ENCODE results near the gene ABO. TPM values are rescaled to one million over a fixed set of nuclear protein-coding genes. Genes with fewer than 3 reads are reported as not detected.

Gene ABO
- total and polyA plus RNA-seq, 10 of the 15 experiments (the other 5 are each of a cell fraction or from before 2014, with no cell fraction given) = 0.10 TPM; not detected in 9

DNA sequence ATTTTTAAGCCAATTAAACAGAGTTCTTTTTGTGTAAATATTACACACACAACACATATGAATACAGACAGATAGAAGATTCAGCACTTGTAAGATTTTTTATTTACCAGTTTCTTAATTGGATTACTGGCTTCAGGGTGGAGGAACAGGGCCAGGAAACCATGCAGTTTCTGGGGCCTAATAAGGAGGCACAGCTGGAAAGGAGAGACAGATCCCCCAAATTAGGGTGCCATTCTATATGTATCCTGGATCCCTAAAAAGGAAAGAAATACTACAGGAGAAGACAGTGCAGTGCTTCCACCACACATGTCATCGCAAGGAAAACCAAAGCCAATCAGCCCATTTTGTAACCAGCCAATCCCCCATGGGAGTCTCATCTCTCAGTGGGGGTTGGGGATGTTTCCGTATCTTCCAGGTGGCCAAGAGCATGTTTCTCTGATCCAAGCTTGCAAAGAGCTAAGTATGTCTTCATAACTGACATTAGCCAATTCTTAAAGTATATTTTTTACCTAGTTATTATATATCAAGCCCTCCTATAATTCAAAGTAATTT lies 15.8 kb upstream of the ABO start:
- no peaks in the 10 kb centered on the region for H4K20me1 ChIP-seq (ENCODE audit: control insufficient read depth, insufficient read depth)
- H3K4me3 ChIP-seq = no peak overlapping the region
- SMC1A ChIA-PET (ENCODE audit: uncharacterized antibody, unreplicated experiment) = no interaction called here
- H3K36me3 ChIP-seq (ENCODE audit: control insufficient read depth in 2 of 2, insufficient read depth in 2 of 2, low read length in 1 of 2) = no peaks in the 10 kb centered on the region
- H3K27me3 ChIP-seq (replicated peaks in 1 of 2; ENCODE audit: control insufficient read depth in 2 of 2, insufficient read depth in 2 of 2, low read length in 1 of 2) = no peaks in the 10 kb centered on the region
- H3K4me1 ChIP-seq (ENCODE audit: control insufficient read depth, insufficient read depth, low read length) = no peaks in the 10 kb centered on the region
- DNase-seq (ENCODE audit: low read depth, low spot score) = no peak
- intact Hi-C loops (cut with micrococcal nuclease; ENCODE audit: unreplicated experiment) (no loop called here), in situ Hi-C loops (cut with MboI) (no loop called here)
- RAD21 ChIA-PET (ENCODE audit: unreplicated experiment) = no interaction called here
- WGBS (ENCODE audit: insufficient coverage, insufficient replicate concordance, low lambda C conversion rate, missing lambda C conversion rate) = 83% methylated on average over 2 of the region's 2 CpGs
- H3K4me2 ChIP-seq (ENCODE audit: control insufficient read depth, insufficient read depth) = no peak overlapping the region
- no peak for ATAC-seq
- CTCF ChIA-PET = interaction anchor here (0.7 kb wide), 1 partner anchor 1332 kb away, joined by 3 read pairs; no protein-coding TSS in a partner anchor
- TF ChIP-seq ZBTB4 (CRISPR knock-in tag; IDR thresholded peaks at IDR 0.05) = no peak
- no peak for TF ChIP-seq BMI1 (IDR thresholded peaks at IDR 0.05; ENCODE audit: borderline replicate concordance)
- TF ChIP-seq ZNF207 (IDR thresholded peaks at IDR 0.05; ENCODE audit: borderline replicate concordance) = no peak
- no peak for TF ChIP-seq BCL11A (IDR thresholded peaks at IDR 0.05; ENCODE audit: low read depth, low read length)
- no peak for TF ChIP-seq TCF12 (IDR thresholded peaks at IDR 0.05; ENCODE audit: low read depth, low read length)
- TF ChIP-seq HDGF (IDR thresholded peaks at IDR 0.05) = no peak
- no peak for TF ChIP-seq CEBPB (IDR thresholded peaks at IDR 0.05; ENCODE audit: borderline replicate concordance in 1 of 2, low read depth in 2 of 2, low read length in 2 of 2)
- no peak for TF ChIP-seq POLR2A (IDR thresholded peaks at IDR 0.05; ENCODE audit: low read depth, low read length)
- TF ChIP-seq GATAD2B (conservative IDR thresholded peaks at IDR 0.05; ENCODE audit: low read depth) = no peak
- TF ChIP-seq, protein P1, sequence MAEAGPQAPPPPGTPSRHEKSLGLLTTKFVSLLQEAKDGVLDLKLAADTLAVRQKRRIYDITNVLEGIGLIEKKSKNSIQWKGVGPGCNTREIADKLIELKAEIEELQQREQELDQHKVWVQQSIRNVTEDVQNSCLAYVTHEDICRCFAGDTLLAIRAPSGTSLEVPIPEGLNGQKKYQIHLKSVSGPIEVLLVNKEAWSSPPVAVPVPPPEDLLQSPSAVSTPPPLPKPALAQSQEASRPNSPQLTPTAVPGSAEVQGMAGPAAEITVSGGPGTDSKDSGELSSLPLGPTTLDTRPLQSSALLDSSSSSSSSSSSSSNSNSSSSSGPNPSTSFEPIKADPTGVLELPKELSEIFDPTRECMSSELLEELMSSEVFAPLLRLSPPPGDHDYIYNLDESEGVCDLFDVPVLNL (IDR thresholded peaks at IDR 0.05; ENCODE audit: low read depth, low read length) = no peak
- no peak for TF ChIP-seq ZNF384 (IDR thresholded peaks at IDR 0.05; ENCODE audit: borderline replicate concordance, low read depth, low read length)
- no peak for TF ChIP-seq ZNF274 (IDR thresholded peaks at IDR 0.05; ENCODE audit: insufficient read depth, insufficient read length)
- no peak overlapping the region for H2AFZ ChIP-seq (ENCODE audit: control insufficient read depth, low read depth, low read length)
- no peak overlapping the region for H3K27ac ChIP-seq (ENCODE audit: control insufficient read depth, insufficient read depth)
- peaks cover 4% of the 10 kb centered on the region; the same call in 1 of the 3 replicates for H3K9me3 ChIP-seq (replicated peaks; ENCODE audit: control insufficient read depth, insufficient read depth, low read length)
- H3K9ac ChIP-seq (ENCODE audit: control insufficient read depth, insufficient read depth, low read length) = no peak overlapping the region
- no TSS peak for BruUV-seq (replicated peaks)
- FAIRE-seq = no peak
- H3K79me2 ChIP-seq (ENCODE audit: control insufficient read depth, insufficient read depth, low read length) = no peaks in the 10 kb centered on the region
- POLR2A ChIA-PET = no interaction called here

All from GM12878 (cell line).